ENCODE results near the gene HTR6. TPM values are rescaled to one million over a fixed set of nuclear protein-coding genes. Genes with fewer than 3 reads are reported as not detected.
"Not testable (repeated sequence)": the region's sequence is repeated elsewhere in the genome, so short reads cannot be mapped to it uniquely, and the experiment has no call there.

The HTR6 gene
- total RNA-seq, 1 experiment from 2014 or later = 0.57 TPM

DNA sequence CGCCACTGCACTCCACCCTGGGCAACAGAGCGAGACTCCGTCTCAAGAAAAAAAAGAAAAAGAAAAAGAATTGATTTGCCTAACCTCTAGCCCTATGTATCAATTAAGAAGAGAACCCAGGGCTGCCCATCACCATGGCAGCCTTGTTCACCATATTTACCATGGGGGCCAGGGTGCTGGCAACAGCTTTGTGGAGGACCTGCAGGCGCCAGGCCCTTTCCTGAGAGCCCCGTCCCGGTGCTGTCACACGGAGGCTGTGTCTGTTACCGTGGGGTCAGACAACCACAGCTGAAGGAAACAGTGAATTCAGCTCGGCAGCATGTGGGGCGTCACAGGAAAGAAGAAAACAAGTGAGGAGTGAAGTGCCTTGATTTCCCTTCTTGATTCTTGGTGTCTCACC, 27.1 kb upstream of the HTR6 start:
- H3K4me3 ChIP-seq (replicated peaks in 1 of 2; ENCODE audit: low read depth in 1 of 2, low read length in 2 of 2) = no peak overlapping the region
- no TSS peak for BruUV-seq (replicated peaks)
- H3K27ac ChIP-seq (ENCODE audit: low read depth, low read length) = no peak overlapping the region
- POLR2A ChIA-PET = no interaction called here
- CTCF ChIA-PET = no interaction called here
- intact Hi-C loops (cut with micrococcal nuclease) = no loop called here
- ATAC-seq = no peak
- no peaks in the 10 kb centered on the region for H3K9me3 ChIP-seq (ENCODE audit: control insufficient read depth in 1 of 2, insufficient read depth in 1 of 2, low read depth in 1 of 2, low read length in 2 of 2)
- no peak overlapping the region for H3K9ac ChIP-seq (ENCODE audit: low read length)
- H3K9me2 ChIP-seq (ENCODE audit: insufficient read depth) = no peaks in the 10 kb centered on the region
- H3K27me3 ChIP-seq (ENCODE audit: insufficient read depth, low read length) = no peaks in the 10 kb centered on the region
- H3K36me3 ChIP-seq (ENCODE audit: control insufficient read depth in 1 of 2, insufficient read depth in 2 of 2, low read length in 2 of 2) = no peaks in the 10 kb centered on the region
- RAD21 ChIA-PET (ENCODE audit: low non-redundant PET in 1 of 2, low total read pairs in 2 of 2, uncharacterized antibody in 2 of 2, unreplicated experiment in 2 of 2) = no interaction called here
- no peak for DNase-seq (ENCODE audit: low read depth, low spot score)
- H2AFZ ChIP-seq (ENCODE audit: low read depth, low read length, poor library complexity, severe bottlenecking) = no peak overlapping the region
- peaks cover 16 to 28% of the 10 kb centered on the region in 2 experiments for H3K4me1 ChIP-seq (ENCODE audit: control insufficient read depth in 1 of 2, insufficient read depth in 2 of 2, low read length in 2 of 2)
- H3K79me2 ChIP-seq (ENCODE audit: insufficient read depth, low read length) = no peaks in the 10 kb centered on the region
- TF ChIP-seq SIN3A (IDR thresholded peaks at IDR 0.05; ENCODE audit: low read depth) = no peak
- TF ChIP-seq EZH2phosphoT487 (IDR thresholded peaks at IDR 0.05; ENCODE audit: borderline replicate concordance) = no peak
- no peak for TF ChIP-seq ZFX (IDR thresholded peaks at IDR 0.05)
- no peak for TF ChIP-seq JUND (IDR thresholded peaks at IDR 0.05)
- TF ChIP-seq YY1 (IDR thresholded peaks at IDR 0.05; ENCODE audit: extremely low read depth, insufficient replicate concordance, low read depth, low read length) = no peak
- TF ChIP-seq EZH2 (IDR thresholded peaks at IDR 0.05) = no peak
- no peak overlapping the region for H3K4me2 ChIP-seq (ENCODE audit: low read length)
- H4K20me1 ChIP-seq (ENCODE audit: insufficient read depth) = no peaks in the 10 kb centered on the region

DNA sequence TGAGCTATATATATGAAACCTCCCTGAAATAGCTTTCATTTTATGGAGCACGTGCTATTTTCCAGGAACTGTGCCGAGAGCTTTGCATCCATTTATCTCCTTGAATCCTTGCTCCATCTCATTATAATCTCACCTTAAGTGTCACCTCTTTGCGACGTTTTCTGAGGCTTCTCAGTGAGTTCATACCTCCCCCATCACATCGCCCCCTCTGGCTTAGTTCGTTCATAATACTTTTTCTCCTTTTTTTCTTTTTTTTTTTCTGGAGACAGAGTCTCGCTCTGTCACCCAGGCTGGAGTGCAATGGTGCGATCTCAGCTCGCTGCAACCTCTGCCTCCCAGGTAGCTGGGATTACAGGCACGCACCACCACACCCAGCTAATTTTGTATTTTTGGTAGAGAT, 25.4 kb upstream of the HTR6 start:
- H3K27ac ChIP-seq (ENCODE audit: low read depth, low read length); H3K9ac ChIP-seq (ENCODE audit: low read length); BruUV-seq (replicated peaks); H3K36me3 ChIP-seq (ENCODE audit: control insufficient read depth in 1 of 2, insufficient read depth in 2 of 2, low read length in 2 of 2); DNase-seq (ENCODE audit: low read depth, low spot score); POLR2A ChIA-PET; ATAC-seq; H3K9me2 ChIP-seq (ENCODE audit: insufficient read depth); H3K4me3 ChIP-seq (replicated peaks in 1 of 2; ENCODE audit: low read depth in 1 of 2, low read length in 2 of 2); CTCF ChIA-PET; H3K79me2 ChIP-seq (ENCODE audit: insufficient read depth, low read length); intact Hi-C loops (cut with micrococcal nuclease); H4K20me1 ChIP-seq (ENCODE audit: insufficient read depth); H2AFZ ChIP-seq (ENCODE audit: low read depth, low read length, poor library complexity, severe bottlenecking); H3K9me3 ChIP-seq (ENCODE audit: control insufficient read depth in 1 of 2, insufficient read depth in 1 of 2, low read depth in 1 of 2, low read length in 2 of 2); H3K4me2 ChIP-seq (ENCODE audit: low read length); H3K27me3 ChIP-seq (ENCODE audit: insufficient read depth, low read length); RAD21 ChIA-PET (ENCODE audit: low non-redundant PET in 1 of 2, low total read pairs in 2 of 2, uncharacterized antibody in 2 of 2, unreplicated experiment in 2 of 2): not testable (repeated sequence)
- TF ChIP-seq, protein P1, sequence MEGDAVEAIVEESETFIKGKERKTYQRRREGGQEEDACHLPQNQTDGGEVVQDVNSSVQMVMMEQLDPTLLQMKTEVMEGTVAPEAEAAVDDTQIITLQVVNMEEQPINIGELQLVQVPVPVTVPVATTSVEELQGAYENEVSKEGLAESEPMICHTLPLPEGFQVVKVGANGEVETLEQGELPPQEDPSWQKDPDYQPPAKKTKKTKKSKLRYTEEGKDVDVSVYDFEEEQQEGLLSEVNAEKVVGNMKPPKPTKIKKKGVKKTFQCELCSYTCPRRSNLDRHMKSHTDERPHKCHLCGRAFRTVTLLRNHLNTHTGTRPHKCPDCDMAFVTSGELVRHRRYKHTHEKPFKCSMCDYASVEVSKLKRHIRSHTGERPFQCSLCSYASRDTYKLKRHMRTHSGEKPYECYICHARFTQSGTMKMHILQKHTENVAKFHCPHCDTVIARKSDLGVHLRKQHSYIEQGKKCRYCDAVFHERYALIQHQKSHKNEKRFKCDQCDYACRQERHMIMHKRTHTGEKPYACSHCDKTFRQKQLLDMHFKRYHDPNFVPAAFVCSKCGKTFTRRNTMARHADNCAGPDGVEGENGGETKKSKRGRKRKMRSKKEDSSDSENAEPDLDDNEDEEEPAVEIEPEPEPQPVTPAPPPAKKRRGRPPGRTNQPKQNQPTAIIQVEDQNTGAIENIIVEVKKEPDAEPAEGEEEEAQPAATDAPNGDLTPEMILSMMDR (IDR thresholded peaks at IDR 0.05 in 2 of 3, conservative IDR thresholded peaks at IDR 0.05 in 1 of 3; ENCODE audit: borderline replicate concordance in 1 of 3, insufficient read depth in 1 of 3, low read depth in 2 of 3, low read length in 2 of 3) = peak in 2 of 3 experiments; percentile 9 to 31; a peak in 1 of 6 replicates
- peaks cover 27 to 41% of the 10 kb centered on the region in 2 experiments for H3K4me1 ChIP-seq (ENCODE audit: control insufficient read depth in 1 of 2, insufficient read depth in 2 of 2, low read length in 2 of 2)
